A673 (cell line): ENCODE data around the gene HPS4. TPM values are rescaled to one million over a fixed set of nuclear protein-coding genes. Genes with fewer than 3 reads are reported as not detected.

Experiments
- BruUV-seq: library from RNA; stranded (reverse); fragments of 400-500 nt; replicated peaks from 2 replicates; lab custom pipeline; 2021; lab: Mats Ljungman, UMichigan
- CTCF ChIA-PET: fragments of 300-600 bp; sonication (Branson Sonifier 250); formaldehyde crosslinking; loops from one replicate; lab custom pipeline; 2022; ENCODE audit warnings: antibody characterized with exemption; lab: Charles Lee
- POLR2A ChIA-PET: fragments of 300-600 bp; sonication (Branson Sonifier 250); formaldehyde crosslinking; loops from one replicate; lab custom pipeline; 2022; ENCODE audit warnings: antibody characterized with exemption; ENCODE audit not compliant: low non-redundant PET; lab: Charles Lee
- DNase-seq: peaks from one replicate; pipeline ENCODE4 v3.0.0-alpha.2; 2015; ENCODE audit warnings: low spot score
- H3K27ac ChIP-seq: fragments of 200-600 bp; sonication (generic); 2 replicates; pipeline ENCODE4 v1.5.1; 2016; ENCODE audit warnings: mixed run types, low read depth, mild to moderate bottlenecking, mixed read lengths, antibody characterized with exemption, low read length; ENCODE audit not compliant: poor library complexity, severe bottlenecking
- H3K27me3 ChIP-seq: fragments of 200-600 bp; sonication (generic); replicated peaks from 2 replicates; pipeline ENCODE4 v1.6.1; 2017; ENCODE audit warnings: mixed run types, low read depth, mild to moderate bottlenecking, mixed read lengths, antibody characterized with exemption, low read length; ENCODE audit not compliant: insufficient read depth, poor library complexity
- H3K36me3 ChIP-seq: fragments of 200-600 bp; sonication (generic); 2 replicates; pipeline ENCODE4 v1.6.1; 2016; ENCODE audit warnings: mixed run types, mild to moderate bottlenecking, mixed read lengths, antibody characterized with exemption, low read length; ENCODE audit not compliant: insufficient read depth, poor library complexity, severe bottlenecking
- H3K4me1 ChIP-seq: fragments of 200-600 bp; sonication (generic); 2 replicates; pipeline ENCODE4 v1.6.1; 2017; ENCODE audit warnings: mixed run types, mild to moderate bottlenecking, mixed read lengths, antibody characterized with exemption, low read length; ENCODE audit not compliant: insufficient read depth, poor library complexity, severe bottlenecking
- H3K4me3 ChIP-seq: fragments of 200-600 bp; sonication (generic); 2 replicates; pipeline ENCODE4 v1.5.1; 2016; ENCODE audit warnings: low read depth, mixed run types, mild to moderate bottlenecking, mixed read lengths, low read length; ENCODE audit not compliant: poor library complexity, severe bottlenecking
- H3K9me3 ChIP-seq: fragments of 200-600 bp; sonication (generic); 2 replicates; pipeline ENCODE4 v1.6.1; 2016; ENCODE audit warnings: mixed run types, low read depth, mild to moderate bottlenecking, mixed read lengths, antibody characterized with exemption, low read length; ENCODE audit not compliant: poor library complexity, severe bottlenecking
- EZH2 ChIP-seq: fragments of 200-600 bp; sonication (generic); IDR thresholded peaks from 2 replicates; pipeline ENCODE4 v1.6.1; 2017; ENCODE audit warnings: borderline replicate concordance, low read depth, mild to moderate bottlenecking, mixed read lengths, antibody characterized with exemption, low read length; ENCODE audit not compliant: poor library complexity, severe bottlenecking
- intact Hi-C: fragments of 100-400 bp; cut with micrococcal nuclease; formaldehyde crosslinking; loops from one replicate; pipeline ENCODE4 v1.10.0; 2022; ENCODE audit not compliant: unreplicated experiment
- total RNA-seq: library from RNA; stranded (reverse); gene quantifications from 2 replicates; pipeline ENCODE4 v1.2.3, GENCODE V29; 2021
- TF ChIP-seq, protein P1 (sequence below): fragments of 300-800, 200-600 bp; sonication (generic); conservative IDR thresholded peaks from 2 replicates; pipeline ENCODE4 v1.5.1; 2017; ENCODE audit warnings: low read depth, mild to moderate bottlenecking, antibody characterized with exemption, low read length, moderate library complexity, mixed read lengths

The HPS4 gene
- total RNA-seq, 1 experiment from 2014 or later, result 47.9 TPM

DNA sequence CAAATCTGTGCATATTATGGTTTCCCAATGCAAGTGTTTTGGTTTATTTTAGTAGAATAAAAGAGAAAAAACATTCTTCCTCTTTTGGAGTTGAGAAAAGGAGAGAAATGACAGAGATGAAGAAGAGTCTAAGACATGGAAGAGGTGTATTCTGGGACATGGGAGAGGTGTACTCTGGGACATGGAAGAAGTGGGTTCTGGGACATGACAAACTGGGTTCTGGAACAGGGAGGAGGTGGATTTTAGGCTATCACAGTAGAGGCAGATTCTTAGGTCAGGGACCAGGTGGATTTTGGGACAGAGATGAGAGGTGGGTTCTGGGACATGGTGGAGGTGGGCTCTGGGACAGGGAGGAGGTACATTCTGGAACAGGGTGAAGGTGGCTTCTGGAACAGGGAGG, 56.7 kb downstream of the HPS4 start:
- Histone ChIP-seq H3K27ac (no peak overlapping the region), H3K9me3 (peaks cover 9% of the 10 kb centered on the region), H3K4me1 (peaks cover 11% of the 10 kb centered on the region), H3K27me3 (peaks cover 33% of the 10 kb centered on the region), H3K36me3 (no peaks in the 10 kb centered on the region), H3K4me3 (no peak overlapping the region)
- DNase-seq, result no peak
- POLR2A ChIA-PET, result no interaction called here
- CTCF ChIA-PET, result no interaction called here
- TF ChIP-seq, protein P1, sequence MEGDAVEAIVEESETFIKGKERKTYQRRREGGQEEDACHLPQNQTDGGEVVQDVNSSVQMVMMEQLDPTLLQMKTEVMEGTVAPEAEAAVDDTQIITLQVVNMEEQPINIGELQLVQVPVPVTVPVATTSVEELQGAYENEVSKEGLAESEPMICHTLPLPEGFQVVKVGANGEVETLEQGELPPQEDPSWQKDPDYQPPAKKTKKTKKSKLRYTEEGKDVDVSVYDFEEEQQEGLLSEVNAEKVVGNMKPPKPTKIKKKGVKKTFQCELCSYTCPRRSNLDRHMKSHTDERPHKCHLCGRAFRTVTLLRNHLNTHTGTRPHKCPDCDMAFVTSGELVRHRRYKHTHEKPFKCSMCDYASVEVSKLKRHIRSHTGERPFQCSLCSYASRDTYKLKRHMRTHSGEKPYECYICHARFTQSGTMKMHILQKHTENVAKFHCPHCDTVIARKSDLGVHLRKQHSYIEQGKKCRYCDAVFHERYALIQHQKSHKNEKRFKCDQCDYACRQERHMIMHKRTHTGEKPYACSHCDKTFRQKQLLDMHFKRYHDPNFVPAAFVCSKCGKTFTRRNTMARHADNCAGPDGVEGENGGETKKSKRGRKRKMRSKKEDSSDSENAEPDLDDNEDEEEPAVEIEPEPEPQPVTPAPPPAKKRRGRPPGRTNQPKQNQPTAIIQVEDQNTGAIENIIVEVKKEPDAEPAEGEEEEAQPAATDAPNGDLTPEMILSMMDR, result no peak
- no TSS peak for BruUV-seq
- intact Hi-C loops, result no loop called here

DNA sequence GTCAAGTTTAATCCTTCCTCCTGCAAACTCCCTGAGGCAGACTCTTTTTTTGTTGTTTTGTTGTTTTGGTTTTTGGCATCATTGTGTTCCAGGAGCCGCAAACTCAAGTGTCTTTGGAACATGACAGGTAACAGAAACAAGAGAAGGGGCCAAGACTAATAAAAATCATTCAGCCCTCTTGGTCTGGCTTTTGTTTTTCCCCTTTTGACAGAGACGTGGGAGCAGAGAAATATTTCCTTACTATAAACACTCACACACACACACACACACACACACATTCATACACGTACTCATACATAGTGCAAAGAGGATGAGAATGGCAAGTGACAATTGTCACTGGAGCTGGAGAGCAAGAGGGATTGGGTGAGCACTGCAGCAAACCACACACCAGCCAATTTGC, 65.0 kb downstream of the HPS4 start:
- Histone ChIP-seq H3K4me1 (no peaks in the 10 kb centered on the region), H3K27me3 (peaks cover 55% of the 10 kb centered on the region), H3K36me3 (no peaks in the 10 kb centered on the region), H3K27ac (no peak overlapping the region), H3K4me3 (no peak overlapping the region), H3K9me3 (peaks cover 9% of the 10 kb centered on the region)
- intact Hi-C loops, result no loop called here
- DNase-seq, result no peak
- TF ChIP-seq, protein P1, result no peak
- TF ChIP-seq EZH2, result no peak
- POLR2A ChIA-PET, result interaction anchor here (0.5 kb wide), 1 partner anchor 1460 kb away, joined by 3 read pairs; no protein-coding TSS in a partner anchor
- BruUV-seq, result no TSS peak
- CTCF ChIA-PET, result no interaction called here

DNA sequence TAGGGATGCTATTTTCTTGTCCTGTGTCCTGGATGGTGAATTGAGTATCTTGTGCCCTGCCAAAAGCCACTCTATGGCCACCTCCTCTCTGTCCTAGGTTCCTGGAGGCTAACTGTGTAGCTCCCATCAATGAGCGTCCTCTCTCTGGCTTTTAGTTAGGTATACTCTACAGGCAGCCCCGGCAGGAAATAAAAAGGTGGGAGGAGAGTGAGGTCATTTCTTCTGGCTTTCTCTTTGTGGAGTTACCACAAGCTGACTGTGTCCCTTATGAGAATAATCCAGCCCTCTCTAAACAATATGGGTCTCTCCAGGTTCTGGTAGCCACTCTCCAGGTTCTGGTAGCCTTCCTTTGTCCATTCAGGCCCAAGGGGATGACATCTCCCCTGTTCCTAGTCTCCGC, 66.2 kb downstream of the HPS4 start:
- H3K4me3 ChIP-seq, result no peak overlapping the region
- H3K4me1 ChIP-seq, result no peaks in the 10 kb centered on the region
- intact Hi-C loops, result no loop called here
- BruUV-seq, result no TSS peak
- no peak overlapping the region for H3K27ac ChIP-seq
- H3K27me3 ChIP-seq, result peaks cover 59% of the 10 kb centered on the region
- TF ChIP-seq, protein P1, result no peak
- no peak for TF ChIP-seq EZH2
- POLR2A ChIA-PET, result no interaction called here
- H3K36me3 ChIP-seq, result no peaks in the 10 kb centered on the region
- CTCF ChIA-PET, result no interaction called here
- DNase-seq, result no peak
- no peaks in the 10 kb centered on the region for H3K9me3 ChIP-seq
